HCT116 (cell line): ENCODE results near the gene GSN. TPM values are rescaled to one million over a fixed set of nuclear protein-coding genes. Genes with fewer than 3 reads are reported as not detected.

Source experiments
- ATAC-seq: fragments of 200-7000 bp; cut with Tn5 transposase; 2 replicates; pipeline ENCODE4 v1.9.1; 2020; ENCODE audit warnings: mild to moderate bottlenecking, moderate library complexity
- BruUV-seq: library from RNA; stranded (reverse); fragments of 400-500 nt; replicated peaks from 2 replicates; lab custom pipeline; 2021; lab: Mats Ljungman, UMichigan
- CTCF ChIA-PET: fragments of 300-600 bp; sonication (Branson Sonifier 250); formaldehyde crosslinking; loops from one replicate; lab custom pipeline; 2021; ENCODE audit warnings: antibody characterized with exemption; lab: Charles Lee
- POLR2A ChIA-PET: fragments of 300-600, 350-600 bp; sonication (Branson Sonifier 250); formaldehyde crosslinking; loops from one replicate; lab custom pipeline; 2021; ENCODE audit warnings: antibody characterized with exemption; lab: Charles Lee
- RAD21 ChIA-PET, 2 experiments: fragments of 300-600 bp; sonication (Branson Sonifier 250); formaldehyde crosslinking; loops; one replicate each; lab custom pipeline; 2023; ENCODE audit warnings: low total read pairs in 2 of 2; ENCODE audit not compliant: uncharacterized antibody in 2 of 2, unreplicated experiment in 2 of 2, low non-redundant PET in 1 of 2; lab: Charles Lee
- DNase-seq: peaks from one replicate; pipeline ENCODE4 v3.0.0-alpha.2; 2010; ENCODE audit warnings: low read depth, low spot score
- H2AFZ ChIP-seq: fragments of 200-600 bp; shearing (Covaris generic), sonication (generic); 2 replicates; pipeline ENCODE4 v1.6.1; 2017; ENCODE audit warnings: low read depth, mixed run types, mixed read lengths, antibody characterized with exemption, low read length; ENCODE audit not compliant: poor library complexity, severe bottlenecking
- H3K27ac ChIP-seq: 2 replicates; pipeline ENCODE4 v1.5.1; 2012; ENCODE audit warnings: low read depth, low read length
- H3K27me3 ChIP-seq: fragments of 200-600 bp; sonication (generic); 2 replicates; pipeline ENCODE4 v1.6.1; 2016; ENCODE audit warnings: mixed run types, low read length, mixed read lengths; ENCODE audit not compliant: insufficient read depth
- H3K36me3 ChIP-seq, 2 experiments: fragments of 200-500 bp in 1 of 2; fragments of 200-600 bp in 1 of 2; sonication (Bioruptor generic) in 1 of 2; sonication (generic) in 1 of 2; 2 replicates each; pipeline versions ENCODE4 v1.5.1 to v1.6.1; 2014 to 2016; ENCODE audit warnings: low read length in 2 of 2, inconsistent platforms in 1 of 2, mixed read lengths in 1 of 2, mixed run types in 1 of 2; ENCODE audit not compliant: insufficient read depth in 2 of 2, control insufficient read depth in 1 of 2
- H3K4me1 ChIP-seq, 2 experiments: fragments of 200-600 bp in 1 of 2; sonication (generic) in 1 of 2; 2 replicates each; pipeline versions ENCODE4 v1.5.1 to v1.6.1; 2012 to 2017; ENCODE audit warnings: low read length in 2 of 2, inconsistent platforms in 1 of 2, mild to moderate bottlenecking in 1 of 2, mixed read lengths in 1 of 2, mixed run types in 1 of 2, moderate library complexity in 1 of 2; ENCODE audit not compliant: insufficient read depth in 2 of 2, control insufficient read depth in 1 of 2
- H3K4me2 ChIP-seq: fragments of 200-600 bp; sonication (generic); 2 replicates; pipeline ENCODE4 v1.6.1; 2017; ENCODE audit warnings: mixed run types, low read length, mixed read lengths
- H3K4me3 ChIP-seq, 2 experiments: fragments of 200-600 bp in 1 of 2; sonication (generic) in 1 of 2; replicated peaks in 1 of 2; 2 replicates each; pipeline ENCODE4 v1.5.1; 2011 to 2016; ENCODE audit warnings: low read length in 2 of 2, control low read depth in 1 of 2, low read depth in 1 of 2, mild to moderate bottlenecking in 1 of 2, mixed read lengths in 1 of 2, mixed run types in 1 of 2
- H3K79me2 ChIP-seq: fragments of 200-600 bp; sonication (generic); 2 replicates; pipeline ENCODE4 v1.6.1; 2017; ENCODE audit warnings: mild to moderate bottlenecking, mixed run types, low read length, moderate library complexity, mixed read lengths; ENCODE audit not compliant: insufficient read depth
- H3K9ac ChIP-seq: fragments of 200-600 bp; sonication (generic); 2 replicates; pipeline ENCODE4 v1.6.1; 2016; ENCODE audit warnings: low read length, mixed read lengths
- H3K9me2 ChIP-seq: fragments of 200-600 bp; sonication (generic), shearing (Covaris generic); 2 replicates; pipeline ENCODE4 v1.6.1; 2017; ENCODE audit warnings: mixed run types, mild to moderate bottlenecking, moderate library complexity; ENCODE audit not compliant: insufficient read depth
- H3K9me3 ChIP-seq, 2 experiments: fragments of 200-500 bp in 1 of 2; fragments of 200-600 bp in 1 of 2; sonication (Bioruptor generic) in 1 of 2; sonication (generic) in 1 of 2; 2 replicates each; pipeline ENCODE4 v1.6.1; 2014 to 2017; ENCODE audit warnings: low read length in 2 of 2, mixed read lengths in 2 of 2, inconsistent platforms in 1 of 2, low read depth in 1 of 2, mild to moderate bottlenecking in 1 of 2, mixed run types in 1 of 2, moderate library complexity in 1 of 2; ENCODE audit not compliant: control insufficient read depth in 1 of 2, insufficient read depth in 1 of 2
- H4K20me1 ChIP-seq: fragments of 200-600 bp; sonication (generic), shearing (Covaris generic); 2 replicates; pipeline ENCODE4 v1.6.1; 2017; ENCODE audit warnings: mixed run types, mild to moderate bottlenecking, moderate library complexity; ENCODE audit not compliant: insufficient read depth
- EZH2phosphoT487 ChIP-seq: fragments of 200-600 bp; IDR thresholded peaks from 2 replicates; pipeline ENCODE4 v1.6.1; 2018; ENCODE audit warnings: antibody characterized with exemption, borderline replicate concordance
- FOSL1 ChIP-seq: IDR thresholded peaks from 2 replicates; pipeline ENCODE4 v1.6.1; 2012; ENCODE audit warnings: low read depth
- MAX ChIP-seq: IDR thresholded peaks from 2 replicates; pipeline ENCODE4 v1.6.1; 2012
- POLR2A ChIP-seq: IDR thresholded peaks from 2 replicates; pipeline ENCODE4 v1.7.0; 2011; ENCODE audit warnings: borderline replicate concordance; ENCODE audit not compliant: insufficient read depth, insufficient read length; ENCODE audit errors: extremely low read depth
- RAD21 ChIP-seq: IDR thresholded peaks from 2 replicates; pipeline ENCODE4 v1.6.1; 2012; ENCODE audit warnings: low read depth, mild to moderate bottlenecking
- SIN3A ChIP-seq: IDR thresholded peaks from 2 replicates; pipeline ENCODE4 v1.6.1; 2012; ENCODE audit warnings: low read depth
- SP1 ChIP-seq: IDR thresholded peaks from 2 replicates; pipeline ENCODE4 v1.6.1; 2012; ENCODE audit warnings: low read depth
- SRF ChIP-seq: IDR thresholded peaks from 2 replicates; pipeline ENCODE4 v1.6.1; 2012; ENCODE audit warnings: low read depth
- TCF7L2 ChIP-seq: IDR thresholded peaks from 2 replicates; pipeline ENCODE4 v1.7.0; 2011; ENCODE audit warnings: borderline replicate concordance, inconsistent platforms; ENCODE audit not compliant: insufficient read depth, insufficient read length; ENCODE audit errors: extremely low read depth
- YY1 ChIP-seq: IDR thresholded peaks from 2 replicates; pipeline ENCODE4 v1.6.1; 2011; ENCODE audit warnings: low read length, low read depth, moderate library complexity, mild to moderate bottlenecking; ENCODE audit not compliant: insufficient replicate concordance; ENCODE audit errors: extremely low read depth
- ZNF274 ChIP-seq: fragments of 200-500 bp; sonication (Bioruptor generic); IDR thresholded peaks from 2 replicates; pipeline ENCODE4 v1.6.1; 2014; ENCODE audit warnings: mild to moderate bottlenecking, low read depth, low read length, inconsistent platforms
- intact Hi-C: fragments of 100-400 bp; cut with micrococcal nuclease; formaldehyde crosslinking; loops from 2 replicates; pipeline ENCODE4 v1.10.0; 2022
- total RNA-seq: library from RNA; stranded (reverse); gene quantifications from one replicate; pipeline ENCODE4 v1.2.1, GENCODE V29; 2021; ENCODE audit not compliant: unreplicated experiment
- TF ChIP-seq, protein P1 (sequence below): IDR thresholded peaks from 2 replicates; pipeline ENCODE4 v1.6.1; 2011; ENCODE audit warnings: mild to moderate bottlenecking, low read length, moderate library complexity; ENCODE audit not compliant: insufficient replicate concordance; ENCODE audit errors: extremely low read depth

The GSN gene
- total RNA-seq, 1 experiment from 2014 or later = 71.3 TPM

DNA sequence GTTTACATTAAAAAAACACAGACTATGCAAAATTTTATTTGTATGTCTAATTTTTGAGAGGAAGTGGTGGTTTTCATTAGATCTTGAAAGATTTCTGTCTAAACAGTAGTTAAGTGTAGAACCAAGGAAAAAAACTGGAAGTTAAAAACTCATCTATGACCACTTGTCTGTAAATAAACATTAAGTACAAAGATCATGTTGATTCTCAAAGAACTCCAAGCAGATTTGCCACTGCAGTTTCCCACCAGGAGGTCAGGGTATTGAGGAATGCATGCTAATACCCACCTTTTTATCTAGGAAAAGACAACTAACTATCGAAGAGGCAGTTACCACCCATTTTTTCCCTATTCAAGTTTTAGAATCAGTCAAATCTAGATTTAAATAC is 100.2 kb downstream of the GSN start:
- no peaks in the 10 kb centered on the region for H4K20me1 ChIP-seq
- no peaks in the 10 kb centered on the region for H3K9me3 ChIP-seq
- TF ChIP-seq FOSL1 = no peak
- no peaks in the 10 kb centered on the region for H3K36me3 ChIP-seq
- intact Hi-C loops = no loop called here
- no peak overlapping the region for H3K4me2 ChIP-seq
- ATAC-seq (no peak), DNase-seq (no peak)
- BruUV-seq = no TSS peak
- H3K9me2 ChIP-seq = no peaks in the 10 kb centered on the region
- H3K27me3 ChIP-seq = no peaks in the 10 kb centered on the region
- peaks cover 0 to 18% of the 10 kb centered on the region in 2 experiments; a peak in 1 of 4 replicates for H3K4me1 ChIP-seq
- H3K4me3 ChIP-seq = no peak overlapping the region
- no peak overlapping the region for H3K9ac ChIP-seq
- ChIA-PET RAD21 (no interaction called here), CTCF (interaction anchor here (0.8 kb wide), 1 partner anchor 48 kb away, joined by 3 read pairs; no protein-coding TSS in a partner anchor), POLR2A (no interaction called here)
- H3K79me2 ChIP-seq = no peaks in the 10 kb centered on the region
- no peak overlapping the region for H3K27ac ChIP-seq
- H2AFZ ChIP-seq = no peak overlapping the region

- TF ChIP-seq EZH2phosphoT487 (no peak), MAX (no peak), RAD21 (no peak), TCF7L2 (no peak), SP1 (no peak), ZNF274 (no peak), YY1 (no peak), POLR2A (no peak), SRF (no peak), SIN3A (no peak)
- TF ChIP-seq, protein P1, sequence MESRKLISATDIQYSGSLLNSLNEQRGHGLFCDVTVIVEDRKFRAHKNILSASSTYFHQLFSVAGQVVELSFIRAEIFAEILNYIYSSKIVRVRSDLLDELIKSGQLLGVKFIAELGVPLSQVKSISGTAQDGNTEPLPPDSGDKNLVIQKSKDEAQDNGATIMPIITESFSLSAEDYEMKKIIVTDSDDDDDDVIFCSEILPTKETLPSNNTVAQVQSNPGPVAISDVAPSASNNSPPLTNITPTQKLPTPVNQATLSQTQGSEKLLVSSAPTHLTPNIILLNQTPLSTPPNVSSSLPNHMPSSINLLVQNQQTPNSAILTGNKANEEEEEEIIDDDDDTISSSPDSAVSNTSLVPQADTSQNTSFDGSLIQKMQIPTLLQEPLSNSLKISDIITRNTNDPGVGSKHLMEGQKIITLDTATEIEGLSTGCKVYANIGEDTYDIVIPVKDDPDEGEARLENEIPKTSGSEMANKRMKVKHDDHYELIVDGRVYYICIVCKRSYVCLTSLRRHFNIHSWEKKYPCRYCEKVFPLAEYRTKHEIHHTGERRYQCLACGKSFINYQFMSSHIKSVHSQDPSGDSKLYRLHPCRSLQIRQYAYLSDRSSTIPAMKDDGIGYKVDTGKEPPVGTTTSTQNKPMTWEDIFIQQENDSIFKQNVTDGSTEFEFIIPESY = no peak
- TF ChIP-seq, all 23 proteins: peak for 0
- POLR2A ChIA-PET = interaction anchor here (0.6 kb wide), 1 partner anchor 25 kb away, joined by 4 read pairs; no protein-coding TSS in a partner anchor
These were observed 100.8 kb downstream of the GSN start for GRCh38 chr9:121368745-121369144.

More at GRCh38 chr9:121368745-121369144, 100.8 kb downstream of the GSN start:
- no peak for DNase-seq
- H3K9me2 ChIP-seq = no peaks in the 10 kb centered on the region
- no peaks in the 10 kb centered on the region for H3K27me3 ChIP-seq
- no peaks in the 10 kb centered on the region for H3K79me2 ChIP-seq
- RAD21 ChIA-PET = no interaction called here
- H3K4me2 ChIP-seq = peak overlapping the region; percentile 76
- H3K9me3 ChIP-seq = no peaks in the 10 kb centered on the region
- no peaks in the 10 kb centered on the region for H3K36me3 ChIP-seq
- CTCF ChIA-PET = interaction anchor here (0.7 kb wide), 1 partner anchor 90 kb away, joined by 3 read pairs; no protein-coding TSS in a partner anchor
- intact Hi-C loops = no loop called here
- BruUV-seq = no TSS peak
- H3K4me3 ChIP-seq = peak overlapping the region in 1 of 2 experiments; percentile 59; a peak in 1 of 4 replicates
- no peak for ATAC-seq
- no peaks in the 10 kb centered on the region for H4K20me1 ChIP-seq
- 0 out of 2 replicates have a peak overlapping the region, but pooled peaks have one; percentile 67 for H3K9ac ChIP-seq
- peaks cover 0 to 15% of the 10 kb centered on the region in 2 experiments; a peak in 1 of 4 replicates for H3K4me1 ChIP-seq
- no peak overlapping the region for H3K27ac ChIP-seq
- no peak overlapping the region for H2AFZ ChIP-seq
